NT2/D1 (cell line): ENCODE results near the gene SCN3A.

ENCODE experiments used
- DNase-seq: peaks from one replicate; pipeline ENCODE4 v3.0.0-alpha.2; 2011; ENCODE audit warnings: low read depth, low spot score
- H3K27me3 ChIP-seq: 2 replicates; pipeline ENCODE4 v1.6.0; 2011; ENCODE audit warnings: mild to moderate bottlenecking; ENCODE audit not compliant: insufficient read length, insufficient read depth
- H3K36me3 ChIP-seq: 2 replicates; pipeline ENCODE4 v1.6.1; 2011; ENCODE audit warnings: mild to moderate bottlenecking, low read length, mixed read lengths; ENCODE audit not compliant: insufficient read depth, insufficient read length
- H3K4me1 ChIP-seq: 2 replicates; pipeline ENCODE4 v1.5.1; 2011; ENCODE audit not compliant: insufficient read depth, insufficient read length
- H3K4me3 ChIP-seq: 2 replicates; pipeline ENCODE4 v1.5.1; 2011; ENCODE audit warnings: low read depth; ENCODE audit not compliant: insufficient read length
- H3K9ac ChIP-seq: 2 replicates; pipeline ENCODE4 v1.6.0; 2011; ENCODE audit warnings: low read depth; ENCODE audit not compliant: insufficient read length
- H3K9me3 ChIP-seq: 2 replicates; pipeline ENCODE4 v1.5.1; 2011; ENCODE audit warnings: mild to moderate bottlenecking, low read length; ENCODE audit not compliant: insufficient read depth
- SUZ12 ChIP-seq: IDR thresholded peaks from 2 replicates; pipeline ENCODE4 v1.6.1; 2011; ENCODE audit not compliant: insufficient read length, insufficient read depth; ENCODE audit errors: extremely low read depth
- YY1 ChIP-seq: IDR thresholded peaks from 2 replicates; pipeline ENCODE4 v1.6.1; 2011; ENCODE audit not compliant: insufficient read length, insufficient read depth
- ZNF274 ChIP-seq: IDR thresholded peaks from 2 replicates; pipeline ENCODE4 v1.6.1; 2011; ENCODE audit warnings: mild to moderate bottlenecking, low read depth, low read length

Gene SCN3A

GRCh38 chr2:165083326-165083725 is 120.5 kb downstream of the SCN3A start:
- Histone ChIP-seq H3K9ac (no peak overlapping the region), H3K4me1 (no peaks in the 10 kb centered on the region), H3K4me3 (no peak overlapping the region), H3K27me3 (no peaks in the 10 kb centered on the region), H3K36me3 (no peaks in the 10 kb centered on the region), H3K9me3 (no peaks in the 10 kb centered on the region)
- no peak for DNase-seq
- no peak for TF ChIP-seq ZNF274
- no peak for TF ChIP-seq YY1
- no peak for TF ChIP-seq SUZ12

- Histone ChIP-seq H3K4me3 (no peak overlapping the region), H3K9ac (no peak overlapping the region), H3K36me3 (no peaks in the 10 kb centered on the region), H3K4me1 (no peaks in the 10 kb centered on the region), H3K27me3 (no peaks in the 10 kb centered on the region), H3K9me3 (no peaks in the 10 kb centered on the region)
- DNase-seq: no peak
- TF ChIP-seq YY1 (no peak), ZNF274 (no peak), SUZ12 (no peak)
These were observed 121.4 kb downstream of the SCN3A start for GRCh38 chr2:165082479-165082878.

- Histone ChIP-seq H3K4me1 (no peaks in the 10 kb centered on the region), H3K36me3 (no peaks in the 10 kb centered on the region), H3K4me3 (no peak overlapping the region), H3K9me3 (no peaks in the 10 kb centered on the region), H3K9ac (no peak overlapping the region), H3K27me3 (no peaks in the 10 kb centered on the region)
- DNase-seq: no peak
- TF ChIP-seq SUZ12 (no peak), YY1 (no peak), ZNF274 (no peak)
These were observed 122.6 kb downstream of the SCN3A start for GRCh38 chr2:165081276-165081675.

GRCh38 chr2:165079432-165079831 is 124.4 kb downstream of the SCN3A start:
- Histone ChIP-seq H3K4me3 (no peak overlapping the region), H3K4me1 (no peaks in the 10 kb centered on the region), H3K9me3 (peaks cover 18% of the 10 kb centered on the region; the same call in 1 of the 2 replicates), H3K36me3 (no peaks in the 10 kb centered on the region), H3K9ac (no peak overlapping the region), H3K27me3 (no peaks in the 10 kb centered on the region)
- no peak for DNase-seq
- TF ChIP-seq YY1: no peak
- no peak for TF ChIP-seq SUZ12
- TF ChIP-seq ZNF274: no peak

GRCh38 chr2:165078913-165079312 is 124.9 kb downstream of the SCN3A start:
- no peak for TF ChIP-seq SUZ12
- TF ChIP-seq YY1: no peak
- no peak for TF ChIP-seq ZNF274
- H3K4me1 ChIP-seq: no peaks in the 10 kb centered on the region
- no peak for DNase-seq
- H3K36me3 ChIP-seq: no peaks in the 10 kb centered on the region
- peaks cover 23% of the 10 kb centered on the region; the same call in 1 of the 2 replicates for H3K9me3 ChIP-seq
- H3K4me3 ChIP-seq: no peak overlapping the region
- H3K27me3 ChIP-seq: no peaks in the 10 kb centered on the region
- no peak overlapping the region for H3K9ac ChIP-seq

GRCh38 chr2:165074884-165075283 is 129.0 kb downstream of the SCN3A start:
- Histone ChIP-seq H3K9me3 (peaks cover 31% of the 10 kb centered on the region; the same call in 1 of the 2 replicates), H3K36me3 (no peaks in the 10 kb centered on the region), H3K4me3 (no peak overlapping the region), H3K9ac (no peak overlapping the region), H3K27me3 (no peaks in the 10 kb centered on the region), H3K4me1 (no peaks in the 10 kb centered on the region)
- DNase-seq: no peak
- TF ChIP-seq ZNF274: no peak
- no peak for TF ChIP-seq SUZ12
- TF ChIP-seq YY1: no peak

GRCh38 chr2:165074323-165074722 is 129.5 kb downstream of the SCN3A start:
- TF ChIP-seq SUZ12 (no peak), ZNF274 (no peak), YY1 (no peak)
- DNase-seq: no peak
- Histone ChIP-seq H3K9me3 (peaks cover 31% of the 10 kb centered on the region; the same call in 1 of the 2 replicates), H3K36me3 (no peaks in the 10 kb centered on the region), H3K4me1 (no peaks in the 10 kb centered on the region), H3K27me3 (no peaks in the 10 kb centered on the region), H3K9ac (no peak overlapping the region), H3K4me3 (no peak overlapping the region)
